HG02588 (cell line): ENCODE data around the gene SMARCD3.

Source experiments
- ATAC-seq: cut with Tn5 transposase; IDR thresholded peaks from one replicate; pipeline ENCODE4 v1.9.1; 2021; ENCODE audit warnings: mild to moderate bottlenecking, moderate library complexity; ENCODE audit not compliant: unreplicated experiment

Gene SMARCD3

DNA sequence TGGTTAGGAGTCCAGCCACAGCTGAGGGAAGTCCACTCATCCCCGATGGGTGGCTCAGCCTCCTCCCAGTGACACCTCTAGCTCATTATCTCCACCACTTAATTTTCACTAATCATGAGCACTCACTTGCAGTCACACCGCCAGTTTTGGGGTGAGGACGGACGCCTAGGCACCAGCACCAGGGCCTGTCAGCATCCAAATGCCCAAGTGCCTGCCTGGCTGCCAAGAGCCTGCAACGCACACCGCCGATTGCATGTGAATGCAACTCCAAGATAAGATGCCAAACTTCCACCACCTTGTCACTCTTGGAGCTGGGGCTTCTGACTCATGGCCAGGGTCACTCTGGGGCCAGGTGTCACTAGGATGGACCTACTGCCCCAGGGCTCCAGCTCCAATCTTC lies 24.4 kb upstream of the SMARCD3 start:
- no peak for ATAC-seq

DNA sequence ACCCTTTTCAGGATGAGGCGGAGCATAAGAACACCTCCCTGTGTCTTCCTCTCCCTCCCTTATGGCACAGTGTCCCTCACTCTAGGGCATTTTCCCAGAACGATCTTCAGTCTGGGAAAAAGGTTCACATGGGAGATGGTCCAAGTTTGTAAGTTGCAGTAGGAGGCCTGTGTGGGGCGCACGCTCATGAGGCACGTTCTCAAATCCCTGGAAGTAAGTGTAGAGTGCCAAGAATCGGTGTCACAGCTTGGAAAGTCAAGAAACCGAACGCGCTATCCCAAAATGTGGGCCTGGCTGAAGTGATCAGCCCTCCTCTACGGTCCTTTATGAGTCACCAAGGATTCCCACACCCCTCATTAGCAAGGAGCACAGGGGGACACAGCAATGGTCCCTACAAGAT lies 23.9 kb upstream of the SMARCD3 start:
- no peak for ATAC-seq

DNA sequence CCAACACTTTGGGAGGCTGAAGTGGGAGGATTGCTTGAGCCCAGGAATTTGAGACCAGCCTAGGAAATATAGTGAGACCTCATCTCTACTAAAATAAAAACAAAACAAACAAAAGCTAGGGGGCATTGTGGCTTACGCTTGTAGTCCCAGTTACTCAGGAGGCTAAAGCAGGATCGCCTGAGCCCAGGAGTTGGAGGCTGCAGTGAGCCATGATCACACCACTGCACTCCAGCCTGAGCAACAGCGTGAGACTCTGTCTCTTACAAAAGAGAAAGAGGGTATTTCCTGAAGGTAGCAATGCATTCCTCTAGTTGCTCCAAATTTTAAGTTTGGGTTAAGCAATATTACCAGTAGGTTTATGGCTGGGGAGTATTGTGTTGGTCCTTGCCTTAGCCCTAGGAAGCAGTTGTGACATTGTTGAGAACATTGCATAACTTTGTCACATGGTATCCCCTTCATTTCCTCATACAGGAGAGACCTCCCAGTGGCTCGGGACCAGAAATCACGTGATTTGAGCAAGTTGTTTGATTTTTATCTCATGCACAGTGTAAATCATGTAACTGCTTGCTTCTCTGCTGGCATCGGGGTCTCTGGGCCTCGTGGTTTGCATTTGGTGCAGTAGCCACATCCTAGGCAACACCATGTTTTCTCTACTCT lies 23.3 kb upstream of the SMARCD3 start:
- no peak for ATAC-seq

DNA sequence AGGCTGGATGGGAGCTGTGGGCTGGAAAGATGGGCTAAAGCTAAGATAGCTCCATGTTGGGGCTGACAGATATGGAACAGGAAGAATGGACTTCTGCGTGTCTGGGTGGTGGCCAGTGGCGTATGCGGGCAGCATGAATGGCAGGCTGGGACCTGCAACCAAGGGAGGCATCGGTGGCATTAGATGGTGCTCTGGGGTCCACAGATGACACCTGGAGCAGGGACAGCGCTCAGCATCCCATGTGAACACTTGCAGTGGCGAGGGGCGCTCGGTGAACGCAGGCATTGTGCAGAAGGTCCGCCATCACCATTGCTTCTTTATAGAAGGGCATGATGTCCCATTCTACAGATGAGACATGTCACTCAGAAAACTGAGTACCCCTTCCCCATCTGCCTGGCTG lies 21.0 kb upstream of the SMARCD3 start:
- ATAC-seq = no peak

DNA sequence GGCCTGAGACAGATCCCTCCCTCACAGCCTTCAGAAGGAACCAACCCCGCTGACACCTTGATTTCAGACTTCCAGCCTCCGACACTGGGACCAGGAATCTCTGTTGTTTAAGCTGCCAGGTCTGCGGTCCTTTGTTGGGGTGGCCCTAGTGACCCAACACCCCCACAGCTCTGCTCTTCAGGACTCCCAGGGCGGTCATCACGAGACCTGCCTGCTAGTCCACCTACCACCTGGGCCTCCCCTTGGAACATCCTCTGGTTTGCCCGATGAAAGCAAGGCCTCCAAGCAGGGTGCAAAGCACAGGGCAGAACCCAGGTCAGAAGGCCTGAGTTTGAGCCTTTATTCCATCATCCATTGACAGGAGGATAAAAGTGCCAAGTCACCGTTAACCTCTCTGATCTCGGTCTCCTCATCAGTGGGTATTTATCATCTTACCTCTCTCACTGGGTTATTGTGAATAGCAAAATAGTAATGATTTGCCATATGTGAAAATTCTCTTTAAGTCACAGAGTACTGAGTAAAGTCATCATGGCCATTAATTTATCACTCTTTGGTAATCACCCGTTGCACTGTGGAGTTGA lies 16.9 kb upstream of the SMARCD3 start:
- ATAC-seq = no peak

DNA sequence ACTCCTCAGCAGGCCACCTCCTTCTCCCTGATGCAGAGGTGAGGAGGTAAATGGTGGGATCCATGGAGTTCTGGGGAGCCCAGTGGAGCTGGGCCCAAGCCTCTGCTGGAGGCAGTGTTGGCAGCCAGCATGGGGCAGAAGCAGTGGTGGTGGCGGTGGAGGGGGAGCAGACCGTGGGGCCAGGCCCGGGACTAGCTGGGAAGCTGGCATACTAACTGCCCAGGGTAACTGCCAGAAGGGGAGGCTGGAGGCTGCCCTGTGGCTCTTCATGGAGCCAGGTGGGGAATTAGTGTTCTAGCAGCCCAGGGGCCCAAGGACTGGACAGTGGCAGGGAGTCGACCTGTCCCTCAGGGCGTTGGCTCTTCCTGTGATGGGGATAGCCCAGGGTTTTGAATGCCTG lies 16.1 kb upstream of the SMARCD3 start:
- ATAC-seq = no peak

DNA sequence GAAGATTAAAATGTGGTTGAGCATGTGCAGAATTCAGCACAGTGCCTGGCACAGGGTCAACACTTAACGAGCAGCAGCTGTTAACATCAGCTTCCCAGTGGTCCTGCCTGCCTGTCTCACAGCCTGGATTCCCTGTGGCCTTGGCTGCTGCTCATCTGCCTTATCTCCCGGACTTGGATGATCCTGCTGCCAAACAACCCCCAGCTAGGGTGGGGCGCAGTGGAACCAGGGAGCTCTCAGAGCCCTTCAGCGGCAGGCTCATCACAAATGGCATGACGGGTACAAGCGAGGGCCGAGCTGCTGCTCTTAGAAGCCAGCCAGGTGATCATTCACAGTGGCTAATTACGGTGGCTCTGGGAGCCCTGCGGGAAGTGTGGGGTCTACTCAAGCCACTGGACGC lies 13.0 kb upstream of the SMARCD3 start:
- no peak for ATAC-seq

DNA sequence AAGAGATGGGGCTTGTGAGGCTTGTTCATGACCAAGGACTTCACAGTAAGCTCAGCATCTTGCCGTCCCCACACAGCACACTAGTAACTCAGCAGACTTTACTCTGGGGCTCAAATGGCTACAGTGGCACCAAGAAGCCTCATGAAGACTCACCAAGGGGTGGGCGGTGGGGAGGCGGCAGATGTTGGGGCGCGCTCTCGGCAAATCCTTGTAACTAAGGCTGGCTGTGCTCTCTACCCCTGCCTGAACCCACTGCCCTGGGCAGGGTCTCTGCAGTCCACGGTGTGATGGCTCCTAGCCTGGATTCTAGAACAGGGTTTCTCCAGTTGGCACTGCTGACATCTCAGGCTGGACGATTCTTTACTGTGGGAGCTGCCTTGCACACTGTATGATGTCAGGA lies 12.4 kb upstream of the SMARCD3 start:
- ATAC-seq = no peak

DNA sequence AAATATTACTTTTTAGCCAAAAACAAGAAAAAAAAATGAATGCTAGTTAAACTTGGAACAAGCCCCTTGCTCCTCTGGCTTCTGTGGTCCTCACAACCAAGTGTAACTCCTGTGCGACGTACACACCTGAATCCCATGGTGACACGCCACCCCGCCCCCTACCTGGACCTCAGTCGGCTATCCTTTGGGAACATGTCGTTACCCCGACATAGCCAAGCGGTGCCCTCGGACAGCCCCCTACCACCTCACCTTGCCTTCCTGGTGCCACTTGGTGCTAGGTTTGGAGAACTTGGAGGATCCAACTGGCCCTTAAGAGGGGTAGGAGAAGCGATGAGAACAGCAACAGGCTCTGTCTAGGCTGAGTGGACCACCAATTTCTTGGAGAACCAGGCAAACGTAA lies 12.0 kb upstream of the SMARCD3 start:
- ATAC-seq = no peak

DNA sequence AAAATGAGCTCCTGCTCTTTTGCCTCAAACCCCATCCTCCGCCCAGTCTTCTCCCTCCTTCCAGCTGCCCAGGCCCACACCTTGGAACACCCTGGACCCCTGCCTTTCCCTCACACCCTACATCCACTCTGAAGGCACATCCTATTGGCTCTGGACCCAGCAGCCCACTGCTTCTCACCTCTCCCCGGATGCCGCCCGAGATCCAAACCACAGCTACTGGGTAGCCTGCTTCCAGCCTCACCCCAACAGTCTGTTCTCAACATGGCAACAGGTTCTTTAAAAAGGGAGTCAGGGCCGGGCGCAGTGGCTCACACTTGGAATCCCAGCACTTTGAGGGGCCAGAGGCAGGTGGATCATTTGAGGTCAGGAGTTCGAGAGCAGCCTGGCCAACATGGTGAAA lies 9.5 kb upstream of the SMARCD3 start:
- ATAC-seq = no peak

DNA sequence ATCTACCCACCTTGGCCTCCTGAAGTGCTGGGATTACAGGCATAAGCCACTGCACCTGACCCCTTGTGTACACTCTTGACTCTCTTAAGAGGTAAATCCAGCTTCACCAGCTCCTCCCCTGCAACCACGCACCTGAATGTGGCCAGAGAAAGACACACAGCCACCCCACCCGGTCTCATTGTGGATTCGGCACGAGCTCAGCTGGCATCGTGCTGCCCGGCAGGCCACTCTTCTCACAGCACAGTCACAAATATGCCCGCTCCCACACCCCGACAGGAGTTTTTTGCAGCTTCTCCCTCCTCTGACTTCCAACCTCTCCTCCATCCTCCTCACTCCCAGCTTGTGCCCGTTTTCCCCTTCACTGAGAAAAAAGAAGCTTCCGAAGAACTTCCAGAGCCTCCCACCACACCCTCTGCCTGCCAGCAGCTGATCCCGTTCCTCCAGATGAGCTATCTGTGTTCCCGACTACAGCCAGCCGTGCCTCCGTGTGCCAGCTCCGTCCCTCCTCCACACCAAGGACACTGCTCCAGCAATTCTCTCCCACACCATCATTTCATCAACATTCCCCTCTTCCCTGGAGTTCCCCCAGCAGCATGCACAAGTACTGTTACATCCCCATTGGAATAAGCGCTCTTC lies 8.0 kb upstream of the SMARCD3 start:
- ATAC-seq = no peak

DNA sequence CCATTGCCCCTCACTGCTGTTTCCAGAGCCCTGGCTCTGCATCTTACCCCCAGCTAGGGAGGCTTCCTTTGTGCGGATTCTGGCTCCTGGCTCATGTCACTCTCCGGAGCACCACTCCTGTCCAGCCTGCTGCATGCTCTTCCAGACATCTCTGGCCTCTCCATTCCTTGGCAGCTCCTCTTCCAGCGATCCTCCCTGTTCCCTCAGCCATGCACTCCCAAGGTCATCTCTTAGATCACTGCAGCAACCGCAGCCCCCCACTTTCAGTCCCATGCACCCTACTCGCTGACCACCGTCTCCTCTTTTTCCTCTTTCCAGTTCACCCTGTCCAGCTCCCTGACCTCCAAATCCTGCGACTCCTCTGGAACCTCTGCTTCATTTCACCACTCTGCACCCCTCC lies 6.9 kb upstream of the SMARCD3 start:
- no peak for ATAC-seq

DNA sequence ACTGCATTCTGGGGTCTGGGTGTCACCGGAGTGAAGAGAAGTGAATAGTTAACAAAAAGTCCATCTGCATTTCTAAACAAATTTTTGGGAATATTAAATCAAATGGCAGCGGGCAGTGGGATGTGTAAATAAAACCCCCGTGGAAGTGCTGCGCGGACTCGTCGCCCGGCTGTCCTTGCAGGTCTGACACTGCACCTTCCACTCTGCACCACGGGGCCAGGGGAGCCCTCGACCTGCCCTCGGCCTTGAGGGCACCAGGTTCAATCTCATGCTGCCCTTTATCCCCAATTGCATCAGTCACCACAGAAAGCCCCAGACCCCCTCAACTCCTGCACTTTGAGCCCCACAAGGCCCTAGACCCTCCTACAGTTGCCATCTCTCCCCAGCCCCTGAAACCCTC lies 6.4 kb upstream of the SMARCD3 start:
- no peak for ATAC-seq

DNA sequence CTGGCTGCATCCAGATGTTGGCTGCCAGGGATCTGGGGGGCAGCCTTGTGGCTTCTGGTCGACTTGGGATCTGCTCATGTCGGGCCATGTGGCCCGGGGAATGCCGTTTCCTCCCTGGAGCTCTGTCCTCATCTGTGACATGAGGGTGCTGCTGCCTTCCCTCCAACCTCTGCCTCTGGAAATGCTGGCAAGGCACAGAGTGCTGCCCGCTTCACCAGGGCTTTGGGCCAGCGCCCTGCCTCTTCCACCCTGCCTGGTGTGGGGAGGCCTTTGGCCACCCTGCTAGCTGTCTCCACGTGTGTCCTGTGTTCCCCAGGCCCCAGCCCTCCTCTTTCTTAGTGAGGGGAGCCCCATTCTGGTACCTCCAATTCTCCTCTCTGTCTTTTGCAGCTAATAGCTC lies 5.8 kb upstream of the SMARCD3 start:
- ATAC-seq = no peak

DNA sequence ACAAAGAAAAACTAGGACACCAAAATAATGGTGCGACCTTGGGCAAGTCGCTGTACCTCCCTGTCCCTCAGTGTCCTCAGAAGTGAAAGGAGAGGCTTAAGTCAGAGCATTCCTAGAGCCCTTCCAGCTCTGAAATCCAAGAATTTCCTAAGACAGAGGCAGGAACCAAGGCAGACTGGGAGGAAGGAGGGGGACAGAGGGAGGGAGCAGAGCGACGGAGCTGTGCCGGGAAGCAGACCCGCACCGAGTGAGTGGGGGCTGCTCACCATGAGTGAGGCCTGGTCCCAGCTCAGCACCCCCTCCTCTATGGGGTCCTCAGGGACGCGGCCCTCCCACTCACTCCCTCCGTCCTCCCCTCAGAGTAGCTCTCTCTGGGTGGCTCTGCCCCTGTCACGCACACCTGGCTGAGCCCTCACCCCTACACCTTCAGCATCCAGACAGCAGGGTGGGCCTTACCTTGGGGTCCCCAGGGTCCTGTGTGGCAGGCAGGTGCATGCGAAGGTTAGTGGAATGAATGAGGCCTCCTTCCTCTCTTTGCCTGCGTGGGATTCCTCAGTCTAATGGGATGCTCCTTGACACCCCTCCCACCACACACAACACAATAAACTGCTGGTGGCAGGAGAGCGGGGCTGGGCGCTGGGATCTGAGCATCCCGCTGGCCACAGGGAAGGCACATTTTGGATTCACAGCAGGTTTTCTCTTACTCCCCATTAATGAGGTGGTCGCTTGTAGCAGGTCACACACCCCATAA lies 4.6 kb upstream of the SMARCD3 start:
- ATAC-seq = no peak

DNA sequence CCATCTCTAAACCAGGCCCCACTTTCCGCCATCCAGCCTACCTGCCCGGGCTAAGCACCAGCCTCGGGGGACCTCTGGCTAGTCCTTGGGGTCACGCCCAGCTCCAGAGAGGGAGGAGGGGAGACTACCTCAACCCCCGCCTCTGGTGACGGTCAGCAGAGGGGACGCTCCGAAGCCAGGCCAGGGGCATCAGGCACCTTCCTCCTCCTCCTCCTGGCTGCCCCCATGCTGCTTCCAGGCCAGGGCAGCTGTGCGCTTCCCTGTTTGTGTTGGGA lies 4.0 kb upstream of the SMARCD3 start:
- no peak for ATAC-seq

DNA sequence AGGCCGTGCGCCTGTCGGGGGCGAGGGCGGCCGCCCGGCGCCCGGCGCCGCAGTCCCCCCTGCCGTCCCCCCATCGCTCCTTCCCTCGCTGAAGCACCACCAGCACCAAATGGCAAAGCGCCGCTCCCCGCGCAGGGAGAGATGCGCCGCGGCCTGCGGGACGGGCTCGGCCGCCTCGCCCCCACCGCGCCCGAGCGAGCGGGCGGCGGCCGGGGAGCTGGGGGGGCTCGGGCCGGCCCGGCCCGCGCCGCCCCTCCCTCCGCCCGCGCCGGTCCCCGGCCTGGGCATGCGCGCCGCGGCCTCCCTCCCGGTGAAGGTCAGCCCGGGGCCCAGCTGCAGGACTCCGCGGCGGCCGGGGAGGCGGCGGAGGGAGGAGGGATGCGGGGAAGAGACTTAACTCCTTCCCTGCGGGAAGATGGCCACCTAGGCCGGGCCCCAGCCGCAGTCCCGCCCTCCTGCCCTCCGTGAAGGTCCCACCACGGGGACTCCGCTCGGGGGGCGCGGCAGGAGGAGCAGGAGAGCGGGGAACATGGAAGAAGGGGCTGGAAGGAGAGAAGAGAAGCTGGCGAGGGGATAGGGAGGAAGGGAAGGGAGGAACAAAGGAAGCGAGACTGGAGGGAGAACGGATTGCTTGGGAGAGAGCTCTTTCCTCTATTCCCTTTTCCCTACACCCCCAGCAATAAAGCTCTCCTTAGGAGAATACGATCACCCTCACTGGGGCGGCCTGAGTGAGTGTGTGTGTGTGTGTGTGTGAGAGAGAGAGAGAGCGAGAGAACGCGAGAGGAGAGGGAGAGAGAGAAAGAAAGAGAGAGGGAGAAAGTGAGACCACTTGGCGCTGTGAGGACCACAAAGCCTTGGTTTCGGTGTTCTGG lies 3.4 kb upstream of the SMARCD3 start:
- ATAC-seq = no peak

DNA sequence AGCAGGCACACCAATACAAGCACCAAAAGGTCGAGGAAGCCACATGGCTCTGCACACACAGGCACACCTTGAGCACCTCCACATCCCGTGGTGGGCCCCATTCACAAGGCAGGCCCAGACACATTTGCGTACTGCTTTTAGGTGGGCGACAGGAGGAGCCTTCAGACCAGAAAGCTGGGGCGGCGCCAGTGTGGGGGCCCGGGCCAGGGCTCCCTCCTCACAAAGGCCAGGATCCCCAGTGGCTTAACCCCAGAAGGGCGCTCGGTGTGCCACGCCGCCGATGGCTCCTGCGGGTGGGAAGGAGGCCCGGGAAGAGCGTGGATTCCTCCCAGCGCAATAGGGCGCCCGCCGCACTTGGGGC lies 2.8 kb upstream of the SMARCD3 start:
- ATAC-seq = no peak

DNA sequence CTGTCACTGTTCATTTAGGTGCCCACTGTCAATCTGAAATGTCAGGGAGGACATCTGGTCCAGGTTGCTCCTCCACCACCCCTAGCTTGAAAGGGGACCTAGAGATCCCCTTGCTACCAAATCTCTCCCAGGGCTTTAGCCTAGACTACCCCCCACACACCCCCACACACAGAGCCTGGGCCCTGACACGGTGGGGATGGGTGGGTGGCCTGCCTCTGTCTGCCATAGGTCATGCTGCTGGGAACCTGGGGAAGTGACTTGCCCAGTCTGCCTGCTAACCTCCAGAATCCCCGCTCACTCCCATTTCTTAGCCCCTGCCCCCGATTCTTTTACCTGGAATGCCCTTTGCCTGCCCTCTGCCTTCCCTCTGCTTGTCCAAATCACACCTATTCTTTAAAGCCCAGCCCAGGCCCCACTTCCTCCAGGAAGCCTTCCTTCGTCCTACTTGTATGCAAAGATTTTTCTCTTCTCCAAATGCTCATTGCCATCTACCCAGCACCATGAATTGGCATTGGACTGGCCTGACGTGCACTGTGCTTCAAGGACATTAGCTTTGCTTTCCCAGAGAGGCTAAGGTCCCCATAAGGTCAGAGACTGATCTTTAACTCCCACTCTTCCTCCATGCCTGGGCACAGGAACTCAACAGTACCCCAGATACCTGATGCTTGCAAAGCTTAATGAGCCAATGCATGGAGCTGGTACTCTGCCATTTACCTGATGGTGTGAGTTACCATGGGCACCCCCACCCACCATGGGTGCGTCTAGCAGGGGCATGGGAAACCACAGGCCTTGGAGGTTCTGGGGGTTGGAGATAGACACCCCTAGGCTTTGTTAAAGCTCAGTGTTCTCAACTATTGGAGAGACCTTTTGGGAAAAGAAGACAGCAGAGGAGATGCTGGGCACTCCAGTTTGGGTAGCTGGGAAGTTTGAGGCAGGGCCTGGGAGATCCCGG lies 2.0 kb upstream of the SMARCD3 start:
- no peak for ATAC-seq

DNA sequence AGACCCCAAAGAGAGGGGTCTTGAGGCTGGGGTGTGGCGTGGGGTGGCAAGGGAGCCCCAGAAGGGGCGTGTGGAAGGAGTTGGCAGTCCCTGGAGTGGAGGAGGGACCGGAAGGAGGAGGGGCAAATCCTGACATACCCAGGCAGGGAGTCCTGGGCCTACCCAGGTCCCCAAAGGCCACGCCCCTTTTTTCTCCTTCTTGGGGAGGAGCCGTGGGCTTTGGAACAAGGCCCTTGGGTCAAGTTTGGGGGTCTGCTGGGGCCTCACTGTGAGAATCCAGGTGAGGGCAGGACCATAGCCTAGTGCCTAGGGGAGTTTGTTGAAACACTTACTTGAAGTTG lies 1.2 kb upstream of the SMARCD3 start:
- ATAC-seq = no peak
